Body of pancreas (tissue), 4 donors: ENCODE data around the gene NOXRED1.

ENCODE experiments used
- POLR2A ChIP-seq, 3 donors: fragments of 450-650 bp; IDR thresholded peaks; one replicate each; pipeline ENCODE4 v1.6.1; 2016; ENCODE audit warnings: antibody characterized with exemption in 3 of 3, mild to moderate bottlenecking in 2 of 3
- TF ChIP-seq, protein P1 (sequence below), 7 experiments: fragments of 450-650 bp in 4 of 7; fragments of 200-600 bp in 3 of 7; sonication (generic) in 3 of 7; IDR thresholded peaks; one replicate each; pipeline ENCODE4 v1.5.1; 2016 to 2019; ENCODE audit warnings: antibody characterized with exemption in 7 of 7

DNA sequence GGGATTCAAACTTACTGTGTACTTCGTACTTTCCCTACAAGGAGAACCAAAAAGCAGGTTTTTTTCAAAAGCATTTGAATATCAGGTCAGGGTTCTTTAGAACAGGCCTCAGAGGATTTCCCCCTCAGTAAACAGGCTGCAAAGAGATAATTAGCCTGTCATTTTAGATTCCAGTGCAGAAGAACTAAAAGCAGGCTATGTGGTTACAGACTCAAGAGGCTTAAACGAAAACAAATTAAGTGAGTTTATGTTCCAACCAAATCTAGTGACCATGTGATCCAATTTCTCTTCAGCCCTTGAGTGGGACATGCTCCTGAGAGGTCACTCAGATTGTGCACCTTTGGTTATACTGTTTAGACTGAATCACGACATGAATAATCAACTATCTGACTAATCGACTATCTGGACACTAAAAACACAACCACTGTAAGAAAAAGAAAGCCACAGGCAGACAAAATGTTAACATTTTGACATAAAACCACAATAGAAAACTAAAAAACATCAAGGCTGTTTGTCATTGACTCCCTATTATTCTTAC is 51.0 kb downstream of the NOXRED1 start:
- TF ChIP-seq, protein P1, sequence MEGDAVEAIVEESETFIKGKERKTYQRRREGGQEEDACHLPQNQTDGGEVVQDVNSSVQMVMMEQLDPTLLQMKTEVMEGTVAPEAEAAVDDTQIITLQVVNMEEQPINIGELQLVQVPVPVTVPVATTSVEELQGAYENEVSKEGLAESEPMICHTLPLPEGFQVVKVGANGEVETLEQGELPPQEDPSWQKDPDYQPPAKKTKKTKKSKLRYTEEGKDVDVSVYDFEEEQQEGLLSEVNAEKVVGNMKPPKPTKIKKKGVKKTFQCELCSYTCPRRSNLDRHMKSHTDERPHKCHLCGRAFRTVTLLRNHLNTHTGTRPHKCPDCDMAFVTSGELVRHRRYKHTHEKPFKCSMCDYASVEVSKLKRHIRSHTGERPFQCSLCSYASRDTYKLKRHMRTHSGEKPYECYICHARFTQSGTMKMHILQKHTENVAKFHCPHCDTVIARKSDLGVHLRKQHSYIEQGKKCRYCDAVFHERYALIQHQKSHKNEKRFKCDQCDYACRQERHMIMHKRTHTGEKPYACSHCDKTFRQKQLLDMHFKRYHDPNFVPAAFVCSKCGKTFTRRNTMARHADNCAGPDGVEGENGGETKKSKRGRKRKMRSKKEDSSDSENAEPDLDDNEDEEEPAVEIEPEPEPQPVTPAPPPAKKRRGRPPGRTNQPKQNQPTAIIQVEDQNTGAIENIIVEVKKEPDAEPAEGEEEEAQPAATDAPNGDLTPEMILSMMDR (IDR thresholded peaks at IDR 0.05) = no peak
- TF ChIP-seq POLR2A (IDR thresholded peaks at IDR 0.05) = no peak
